Subcutaneous abdominal adipose tissue (tissue), 5 donors: ENCODE results near the gene PDIA3.

Experiments used
- H3K27ac ChIP-seq: one replicate; pipeline ENCODE4 v1.7.0; 2013; ENCODE audit warnings: low read depth, mild to moderate bottlenecking, inconsistent platforms, low read length, moderate library complexity
- H3K27me3 ChIP-seq, 5 donors: one replicate each; pipeline ENCODE4 v1.7.0; 2013; ENCODE audit warnings: low read length in 5 of 5, inconsistent platforms in 1 of 5; ENCODE audit not compliant: control insufficient read depth in 5 of 5, insufficient read depth in 4 of 5
- H3K36me3 ChIP-seq, 5 donors: one replicate each; pipeline ENCODE4 v1.7.0; 2013; ENCODE audit warnings: low read length in 5 of 5; ENCODE audit not compliant: control insufficient read depth in 5 of 5, insufficient read depth in 5 of 5
- H3K4me1 ChIP-seq, 5 donors: one replicate each; pipeline ENCODE4 v1.7.0; 2013; ENCODE audit warnings: low read length in 5 of 5, mild to moderate bottlenecking in 3 of 5, moderate library complexity in 1 of 5; ENCODE audit not compliant: control insufficient read depth in 5 of 5, insufficient read depth in 5 of 5
- H3K4me3 ChIP-seq, 5 donors: one replicate each; pipeline ENCODE4 v1.7.0; 2013; ENCODE audit warnings: low read length in 5 of 5, low read depth in 1 of 5
- H3K9ac ChIP-seq, 5 donors: one replicate each; pipeline ENCODE4 v1.7.0; 2013; ENCODE audit warnings: low read length in 5 of 5, mild to moderate bottlenecking in 4 of 5, moderate library complexity in 3 of 5
- H3K9me3 ChIP-seq, 5 donors: one replicate each; pipeline ENCODE4 v1.7.0; 2013; ENCODE audit warnings: low read length in 5 of 5; ENCODE audit not compliant: control insufficient read depth in 5 of 5
- donor health status: healthy.
- donor health status: healthy.
- donor health status: healthy.
- donor health status: healthy.
- donor health status: healthy.

Gene PDIA3

GRCh38 chr15:43749690-43750345, 3.6 kb downstream of the PDIA3 start:
- Histone ChIP-seq H3K27ac (no peak overlapping the region), H3K9ac (peak overlapping the region in 1 of 5 donors; percentile 24), H3K36me3 (peaks cover 0 to 20% (median 7%) of the 10 kb centered on the region in 5 donors), H3K9me3 (no peaks in the 10 kb centered on the region), H3K27me3 (no peaks in the 10 kb centered on the region), H3K4me3 (peak overlapping the region in 3 of 5 donors; percentile 18 to 29 (median 22)), H3K4me1 (peaks cover 0 to 40% (median 34%) of the 10 kb centered on the region in 5 donors)

- no peak overlapping the region for H3K27ac ChIP-seq
- H3K9me3 ChIP-seq: no peaks in the 10 kb centered on the region
- peaks cover 0 to 34% (median 29%) of the 10 kb centered on the region in 5 donors for H3K4me1 ChIP-seq
- no peak overlapping the region for H3K9ac ChIP-seq
- H3K4me3 ChIP-seq: no peak overlapping the region
- H3K27me3 ChIP-seq: no peaks in the 10 kb centered on the region
- peaks cover 7 to 32% (median 17%) of the 10 kb centered on the region in 5 donors for H3K36me3 ChIP-seq
These were observed 5.6 kb downstream of the PDIA3 start for GRCh38 chr15:43751885-43752284.

GRCh38 chr15:43762824-43763223, 16.6 kb downstream of the PDIA3 start:
- no peaks in the 10 kb centered on the region for H3K9me3 ChIP-seq
- H3K4me3 ChIP-seq: no peak overlapping the region
- H3K27ac ChIP-seq: no peak overlapping the region
- no peaks in the 10 kb centered on the region for H3K27me3 ChIP-seq
- peaks cover 38 to 91% (median 76%) of the 10 kb centered on the region in 5 donors for H3K36me3 ChIP-seq
- no peaks in the 10 kb centered on the region for H3K4me1 ChIP-seq
- no peak overlapping the region for H3K9ac ChIP-seq

DNA sequence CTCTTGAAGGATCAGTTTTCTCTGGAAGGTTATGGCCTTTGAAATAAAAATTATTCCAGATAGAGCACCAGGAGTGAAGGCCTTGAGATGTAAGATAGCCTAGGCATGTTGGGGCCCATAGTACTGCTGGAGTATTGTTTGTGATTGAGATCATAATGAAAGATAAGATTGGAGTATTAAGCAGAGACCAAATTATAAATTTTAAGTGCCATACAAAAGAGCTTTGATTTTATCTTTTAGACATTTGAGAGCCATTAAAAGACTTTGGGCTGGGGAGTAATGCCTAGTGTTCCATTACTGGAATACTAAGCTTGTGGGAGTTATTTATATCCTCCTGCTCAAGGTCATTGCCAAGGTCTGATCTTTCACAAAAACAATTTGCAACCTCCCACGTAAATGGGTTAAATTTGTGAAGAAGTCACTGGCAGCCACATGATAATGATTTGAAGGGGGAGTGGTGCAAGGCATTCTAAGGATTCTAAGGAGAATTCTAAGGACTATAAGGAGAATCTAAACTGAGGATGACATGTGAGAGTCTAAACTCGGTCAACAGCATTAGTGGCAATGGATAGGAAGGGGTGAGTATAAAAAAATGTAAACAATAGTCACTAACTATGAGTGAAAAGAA, 17.7 kb downstream of the PDIA3 start:
- Histone ChIP-seq H3K4me1 (no peaks in the 10 kb centered on the region), H3K36me3 (peaks cover 45 to 92% (median 84%) of the 10 kb centered on the region in 5 donors), H3K27me3 (no peaks in the 10 kb centered on the region), H3K9ac (no peak overlapping the region), H3K4me3 (no peak overlapping the region), H3K9me3 (no peaks in the 10 kb centered on the region), H3K27ac (no peak overlapping the region)

DNA sequence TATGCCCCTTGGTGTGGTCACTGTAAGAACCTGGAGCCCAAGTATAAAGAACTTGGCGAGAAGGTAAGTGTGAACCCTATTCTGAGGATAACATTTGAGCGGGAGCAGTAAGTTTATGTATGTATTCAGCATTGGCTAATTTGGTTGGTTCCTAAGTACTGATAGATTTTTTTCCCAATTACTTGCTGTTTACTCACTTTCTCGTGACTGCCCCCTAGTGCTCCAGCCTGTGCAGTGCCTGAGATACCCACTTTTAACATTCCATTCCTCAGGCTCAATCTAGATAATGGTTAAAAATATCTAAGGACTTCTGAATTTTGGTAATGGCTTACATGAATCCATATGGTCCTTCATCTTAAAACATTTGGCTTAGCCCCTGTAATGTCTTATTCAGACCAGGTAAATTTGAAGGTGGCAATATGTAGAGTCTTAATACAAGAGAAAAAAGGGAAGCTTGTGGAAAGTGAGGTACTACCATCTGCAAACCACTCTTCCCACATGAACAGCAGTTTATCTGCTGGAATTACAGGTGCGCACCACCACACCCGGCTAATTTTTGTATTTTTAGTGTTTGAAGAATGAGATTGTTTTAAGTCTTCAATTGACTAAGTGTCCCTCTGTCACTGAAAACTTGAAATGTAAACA, 23.5 kb downstream of the PDIA3 start:
- Histone ChIP-seq H3K9me3 (no peaks in the 10 kb centered on the region), H3K36me3 (peaks cover 58 to 89% (median 73%) of the 10 kb centered on the region in 5 donors), H3K4me1 (peaks cover 0 to 3% (median 0%) of the 10 kb centered on the region in 5 donors), H3K9ac (no peak overlapping the region), H3K27me3 (no peaks in the 10 kb centered on the region), H3K4me3 (no peak overlapping the region), H3K27ac (no peak overlapping the region)

GRCh38 chr15:43771816-43772215, 25.6 kb downstream of the PDIA3 start:
- H3K9me3 ChIP-seq: no peaks in the 10 kb centered on the region
- H3K36me3 ChIP-seq: peaks cover 40 to 68% (median 52%) of the 10 kb centered on the region in 5 donors
- H3K4me3 ChIP-seq: no peak overlapping the region
- peak overlapping the region in 1 of 5 donors; percentile 25 for H3K9ac ChIP-seq
- no peak overlapping the region for H3K27ac ChIP-seq
- no peaks in the 10 kb centered on the region for H3K27me3 ChIP-seq
- peaks cover 0 to 11% (median 9%) of the 10 kb centered on the region in 5 donors for H3K4me1 ChIP-seq

- Histone ChIP-seq H3K27ac (peak overlapping the region; percentile 16), H3K9ac (peak overlapping the region in 1 of 5 donors; percentile 25), H3K9me3 (no peaks in the 10 kb centered on the region), H3K27me3 (no peaks in the 10 kb centered on the region), H3K36me3 (peaks cover 40 to 60% (median 44%) of the 10 kb centered on the region in 5 donors), H3K4me1 (peaks cover 2 to 16% (median 12%) of the 10 kb centered on the region in 5 donors), H3K4me3 (no peak overlapping the region)
These were observed 26.4 kb downstream of the PDIA3 start for GRCh38 chr15:43772624-43773023.

- Histone ChIP-seq H3K4me1 (peaks cover 2 to 22% (median 13%) of the 10 kb centered on the region in 5 donors), H3K9me3 (no peaks in the 10 kb centered on the region), H3K4me3 (no peak overlapping the region), H3K9ac (no peak overlapping the region), H3K27ac (no peak overlapping the region), H3K36me3 (peaks cover 30 to 45% (median 33%) of the 10 kb centered on the region in 5 donors), H3K27me3 (no peaks in the 10 kb centered on the region)
These were observed 27.8 kb downstream of the PDIA3 start for GRCh38 chr15:43774062-43774461.

- Histone ChIP-seq H3K27me3 (no peaks in the 10 kb centered on the region), H3K27ac (peak overlapping the region; percentile 91), H3K4me3 (no peak overlapping the region), H3K9me3 (no peaks in the 10 kb centered on the region), H3K9ac (peak overlapping the region in 2 of 5 donors; percentile 1 to 28), H3K4me1 (peaks cover 2 to 22% (median 13%) of the 10 kb centered on the region in 5 donors), H3K36me3 (peaks cover 18 to 33% (median 29%) of the 10 kb centered on the region in 5 donors)
These were observed 29.2 kb downstream of the PDIA3 start for GRCh38 chr15:43775411-43775965.
